HG03520 (cell line): ENCODE measurements around the gene BCL2L12.

Experiments used
- ATAC-seq: cut with Tn5 transposase; IDR thresholded peaks from one replicate; pipeline ENCODE4 v1.9.1; 2021; ENCODE audit warnings: mild to moderate bottlenecking, moderate library complexity; ENCODE audit not compliant: unreplicated experiment

BCL2L12 gene

DNA sequence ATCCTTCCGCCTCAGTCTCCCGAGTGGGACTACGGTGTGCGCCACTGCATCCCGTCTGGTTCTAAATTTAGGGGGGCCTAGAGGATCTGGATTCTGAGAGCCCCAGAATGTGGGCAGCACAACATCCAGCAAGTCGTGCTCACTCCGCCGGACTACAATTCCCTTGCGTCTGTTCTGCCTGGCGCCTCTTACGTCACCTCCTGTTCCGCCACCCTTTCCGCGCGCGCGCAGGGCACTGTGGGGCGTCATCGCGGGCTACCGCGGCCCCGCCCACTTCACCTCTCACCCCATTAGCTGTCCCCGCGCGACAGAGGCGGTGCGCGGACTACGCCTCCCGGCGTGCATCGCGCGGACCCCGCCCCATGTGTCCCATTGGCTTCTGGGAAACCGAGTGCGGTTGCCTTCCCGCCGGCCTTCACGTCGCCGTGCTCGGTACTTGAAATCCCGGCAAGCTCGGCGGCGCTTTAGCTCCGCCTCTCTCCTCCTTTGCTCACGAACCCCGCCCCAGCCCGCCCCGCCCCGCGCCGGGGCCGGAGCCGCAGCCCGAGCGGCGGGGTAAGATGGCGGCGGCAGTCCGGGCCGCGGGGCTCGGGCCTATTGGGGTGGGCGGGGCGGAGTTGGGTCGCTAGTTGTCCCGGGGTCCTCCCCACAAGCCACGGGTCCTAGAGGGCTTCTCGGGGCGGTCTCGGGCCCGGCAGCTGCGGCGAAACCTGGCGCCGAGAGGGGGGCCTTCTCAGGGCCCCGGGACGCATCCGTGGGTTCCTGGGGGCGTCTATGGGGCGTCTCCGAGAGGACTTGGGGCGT is 23.8 kb upstream of the BCL2L12 start, which contains the start of gene SCAF1:
SCAF1 (plus strand) TSS at position 522 of the 804 bp plus-strand sequence. CDS start 2,818 bp downstream, outside the sequence.
- peak; percentile 52 for ATAC-seq

DNA sequence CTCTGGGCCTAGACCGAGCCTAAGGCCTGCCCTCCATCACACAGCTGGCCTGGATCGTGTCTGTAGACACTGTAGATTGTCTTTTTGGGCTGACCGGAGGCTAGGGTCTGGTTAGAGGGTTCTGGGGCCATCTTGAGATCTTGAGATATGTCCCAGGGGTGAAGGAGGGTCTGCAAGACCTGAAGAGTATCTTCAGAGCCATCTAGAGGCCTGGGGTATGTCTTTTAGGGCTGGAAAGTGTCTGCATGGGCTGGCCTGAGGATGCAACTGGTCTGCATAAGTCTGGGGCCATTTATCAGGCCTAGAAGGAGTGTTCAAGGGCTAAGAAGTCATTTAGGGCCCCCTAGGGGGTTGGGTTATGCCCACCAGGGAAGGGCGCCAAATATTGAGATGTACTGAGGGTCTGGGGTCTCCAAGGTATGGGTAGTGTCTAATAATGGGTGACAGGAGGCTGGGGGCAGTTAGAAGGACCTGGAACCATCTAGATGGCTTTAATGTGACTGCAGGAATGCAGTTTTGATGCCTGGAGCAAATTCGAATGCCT is 23.2 kb upstream of the BCL2L12 start:
- ATAC-seq: no peak

DNA sequence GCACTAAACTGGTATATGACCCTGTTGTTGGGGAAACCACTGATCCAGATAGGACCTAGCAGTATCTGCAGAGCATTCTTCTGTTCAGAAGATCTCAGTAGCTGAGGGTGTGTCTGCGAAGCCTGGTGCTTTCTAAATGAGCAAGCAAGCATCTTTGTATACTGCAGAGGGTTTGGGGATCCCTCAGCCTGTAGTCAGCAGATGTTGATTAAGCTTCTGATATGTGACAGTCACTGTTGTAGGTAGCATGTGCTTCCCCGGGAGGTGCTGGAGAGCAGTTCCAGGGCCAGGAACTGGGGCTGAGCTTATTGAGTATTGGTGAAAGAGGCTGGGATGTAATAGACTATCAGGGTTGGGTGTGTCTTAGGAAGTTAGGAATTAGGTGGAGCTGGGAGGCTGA is 22.3 kb upstream of the BCL2L12 start:
- no peak for ATAC-seq

DNA sequence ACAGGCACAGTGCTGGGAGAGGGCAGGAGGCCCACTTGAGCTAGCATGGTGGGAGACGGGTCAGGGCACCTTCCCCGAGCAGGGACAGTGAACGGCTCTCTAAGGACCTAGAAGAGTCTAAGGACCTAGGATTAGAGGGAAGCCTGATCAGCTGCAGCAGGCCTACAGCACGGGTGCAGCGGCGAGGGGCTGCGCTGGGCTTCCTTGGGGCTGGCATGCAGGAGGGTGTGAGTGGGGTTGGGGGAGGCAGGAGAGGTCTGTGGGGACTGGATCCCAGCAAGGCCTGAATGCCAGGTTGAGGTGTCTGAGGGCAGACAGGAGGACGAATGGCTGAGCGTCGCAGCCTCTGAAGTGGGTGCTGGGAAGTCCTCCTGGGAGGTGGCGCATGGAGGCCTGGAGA is 20.1 kb upstream of the BCL2L12 start:
- ATAC-seq: no peak

DNA sequence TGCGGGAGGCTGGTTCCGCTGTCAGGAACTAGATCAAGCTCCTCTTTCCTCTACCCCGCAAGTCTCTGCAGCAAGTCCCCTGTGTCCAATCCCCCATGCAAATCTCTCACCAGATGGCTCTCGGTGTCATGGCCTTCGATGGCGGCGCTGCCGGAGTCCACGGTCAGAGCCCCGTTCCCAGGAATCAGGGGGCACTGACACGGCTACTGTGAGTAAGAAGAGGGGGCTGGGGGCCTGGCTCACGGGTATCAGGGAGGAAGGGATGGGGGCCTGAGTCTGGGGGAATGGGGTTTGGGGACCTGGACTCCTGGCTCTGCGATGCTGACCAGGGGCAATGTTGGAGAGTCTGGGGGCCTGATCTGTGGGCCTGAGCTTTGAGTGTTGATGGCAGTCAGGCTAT is 19.7 kb upstream of the BCL2L12 start:
- ATAC-seq: no peak

DNA sequence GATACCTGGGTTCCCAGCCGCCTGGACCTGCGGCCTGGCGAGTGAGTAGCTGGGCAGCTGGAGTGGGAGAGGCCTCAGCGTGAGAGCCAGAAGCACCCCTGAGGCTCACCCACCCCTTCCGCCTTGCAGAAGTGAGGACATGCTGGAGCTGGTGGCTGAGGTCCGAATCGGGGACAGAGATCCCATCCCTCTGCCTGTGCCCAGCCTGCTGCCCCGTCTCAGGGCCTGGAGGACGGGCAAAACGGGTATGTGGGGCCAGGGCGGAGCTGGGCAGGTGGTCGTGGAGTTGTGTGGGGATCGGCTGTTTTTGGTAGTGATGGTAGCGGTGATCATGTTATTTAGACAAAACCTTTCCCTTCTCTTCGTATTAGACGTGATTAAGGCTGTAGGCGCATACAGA is 19.1 kb upstream of the BCL2L12 start:
- no peak for ATAC-seq

DNA sequence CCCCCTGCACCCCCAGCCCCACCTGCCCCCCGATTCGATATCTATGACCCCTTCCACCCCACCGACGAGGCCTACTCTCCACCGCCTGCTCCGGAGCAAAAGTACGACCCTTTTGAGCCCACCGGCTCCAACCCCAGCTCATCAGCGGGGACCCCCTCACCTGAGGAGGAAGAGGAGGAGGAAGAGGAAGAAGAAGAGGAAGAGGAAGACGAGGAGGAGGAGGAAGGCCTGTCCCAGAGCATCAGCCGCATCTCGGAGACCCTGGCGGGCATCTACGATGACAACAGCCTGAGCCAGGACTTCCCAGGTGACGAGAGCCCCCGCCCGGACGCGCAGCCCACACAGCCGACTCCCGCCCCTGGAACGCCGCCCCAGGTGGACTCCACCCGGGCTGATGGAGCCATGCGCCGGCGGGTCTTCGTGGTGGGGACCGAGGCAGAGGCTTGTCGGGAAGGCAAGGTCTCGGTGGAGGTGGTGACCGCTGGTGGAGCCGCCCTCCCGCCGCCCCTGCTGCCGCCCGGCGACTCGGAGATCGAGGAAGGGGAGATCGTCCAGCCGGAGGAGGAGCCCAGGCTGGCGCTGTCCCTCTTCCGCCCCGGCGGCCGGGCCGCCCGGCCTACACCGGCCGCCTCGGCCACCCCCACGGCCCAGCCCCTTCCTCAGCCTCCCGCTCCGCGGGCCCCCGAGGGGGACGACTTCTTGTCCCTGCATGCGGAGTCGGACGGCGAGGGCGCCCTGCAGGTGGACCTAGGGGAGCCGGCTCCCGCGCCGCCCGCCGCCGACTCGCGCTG is 14.5 kb upstream of the BCL2L12 start:
- no peak for ATAC-seq

DNA sequence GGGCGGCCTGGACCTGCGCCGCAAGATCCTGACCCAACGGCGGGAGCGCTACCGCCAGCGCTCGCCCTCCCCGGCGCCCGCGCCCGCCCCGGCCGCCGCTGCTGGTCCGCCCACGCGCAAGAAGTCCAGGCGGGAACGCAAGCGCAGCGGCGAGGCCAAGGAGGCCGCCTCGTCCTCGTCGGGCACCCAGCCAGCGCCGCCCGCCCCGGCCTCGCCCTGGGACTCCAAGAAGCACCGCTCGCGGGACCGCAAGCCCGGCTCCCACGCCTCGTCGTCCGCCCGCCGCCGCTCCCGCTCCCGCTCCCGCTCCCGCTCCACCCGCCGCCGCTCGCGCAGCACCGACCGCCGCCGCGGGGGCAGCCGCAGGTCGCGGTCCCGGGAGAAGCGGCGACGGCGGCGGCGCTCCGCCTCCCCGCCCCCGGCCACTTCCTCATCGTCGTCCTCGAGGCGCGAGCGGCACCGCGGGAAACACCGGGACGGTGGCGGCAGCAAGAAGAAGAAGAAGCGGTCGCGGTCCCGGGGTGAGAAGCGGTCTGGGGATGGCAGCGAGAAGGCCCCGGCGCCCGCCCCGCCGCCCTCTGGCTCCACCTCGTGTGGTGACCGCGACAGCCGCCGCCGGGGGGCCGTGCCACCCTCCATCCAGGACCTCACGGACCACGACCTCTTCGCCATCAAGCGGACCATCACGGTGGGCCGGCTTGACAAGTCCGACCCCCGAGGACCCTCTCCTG is 13.7 kb upstream of the BCL2L12 start:
- no peak for ATAC-seq

DNA sequence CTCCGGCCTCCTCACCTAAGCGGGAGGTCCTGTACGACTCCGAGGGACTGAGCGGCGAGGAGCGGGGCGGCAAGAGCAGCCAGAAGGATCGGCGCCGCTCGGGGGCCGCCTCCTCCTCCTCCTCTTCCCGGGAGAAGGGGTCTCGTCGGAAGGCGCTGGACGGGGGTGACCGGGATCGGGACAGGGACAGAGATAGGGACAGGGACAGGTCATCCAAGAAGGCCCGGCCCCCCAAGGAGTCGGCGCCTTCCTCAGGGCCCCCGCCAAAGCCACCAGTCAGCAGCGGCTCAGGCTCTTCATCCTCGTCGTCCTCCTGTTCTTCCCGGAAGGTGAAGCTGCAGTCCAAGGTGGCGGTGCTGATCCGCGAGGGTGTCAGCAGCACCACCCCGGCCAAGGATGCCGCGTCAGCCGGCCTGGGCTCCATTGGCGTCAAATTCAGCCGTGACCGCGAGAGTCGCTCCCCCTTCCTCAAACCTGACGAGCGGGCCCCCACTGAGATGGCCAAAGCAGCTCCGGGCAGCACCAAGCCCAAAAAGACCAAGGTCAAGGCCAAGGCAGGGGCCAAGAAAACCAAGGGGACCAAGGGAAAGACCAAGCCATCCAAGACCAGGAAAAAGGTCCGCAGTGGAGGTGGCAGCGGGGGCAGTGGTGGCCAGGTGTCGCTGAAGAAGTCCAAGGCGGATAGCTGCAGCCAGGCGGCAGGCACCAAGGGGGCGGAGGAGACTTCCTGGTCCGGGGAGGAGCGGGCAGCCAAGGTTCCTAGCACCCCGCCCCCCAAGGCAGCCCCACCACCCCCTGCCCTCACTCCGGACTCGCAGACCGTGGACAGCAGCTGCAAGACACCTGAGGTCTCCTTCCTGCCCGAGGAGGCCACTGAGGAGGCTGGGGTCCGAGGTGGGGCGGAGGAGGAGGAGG is 12.9 kb upstream of the BCL2L12 start:
- no peak for ATAC-seq

DNA sequence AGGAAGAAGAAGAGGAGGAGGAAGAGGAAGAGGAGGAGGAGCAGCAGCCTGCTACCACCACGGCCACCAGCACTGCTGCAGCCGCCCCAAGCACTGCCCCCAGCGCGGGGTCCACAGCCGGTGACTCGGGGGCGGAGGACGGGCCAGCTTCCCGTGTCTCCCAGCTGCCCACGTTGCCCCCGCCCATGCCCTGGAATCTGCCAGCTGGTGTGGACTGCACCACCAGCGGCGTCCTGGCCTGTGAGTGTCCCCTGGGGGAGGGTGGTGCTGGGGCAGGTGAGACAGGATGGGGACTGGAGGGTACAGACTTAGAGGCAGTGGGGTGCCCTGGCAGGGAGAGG is 12.3 kb upstream of the BCL2L12 start:
- ATAC-seq: no peak

DNA sequence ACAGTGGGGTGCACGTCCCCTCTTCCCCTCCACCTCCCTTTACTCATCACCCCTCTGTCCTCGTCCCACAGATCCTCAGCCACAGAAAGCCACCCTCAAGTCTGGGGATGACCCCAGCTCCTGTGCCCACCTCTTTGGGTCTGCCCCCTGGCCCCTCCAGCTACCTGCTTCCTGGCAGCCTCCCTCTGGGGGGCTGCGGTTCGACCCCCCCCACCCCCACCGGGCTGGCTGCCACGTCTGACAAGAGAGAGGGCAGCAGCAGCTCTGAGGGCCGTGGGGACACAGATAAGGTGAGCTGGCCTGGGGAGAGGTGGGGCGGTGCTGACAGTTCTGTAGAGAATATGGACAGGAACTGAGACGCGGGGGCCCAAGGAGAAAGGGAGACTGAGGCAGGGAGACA is 11.2 kb upstream of the BCL2L12 start:
- no peak for ATAC-seq

DNA sequence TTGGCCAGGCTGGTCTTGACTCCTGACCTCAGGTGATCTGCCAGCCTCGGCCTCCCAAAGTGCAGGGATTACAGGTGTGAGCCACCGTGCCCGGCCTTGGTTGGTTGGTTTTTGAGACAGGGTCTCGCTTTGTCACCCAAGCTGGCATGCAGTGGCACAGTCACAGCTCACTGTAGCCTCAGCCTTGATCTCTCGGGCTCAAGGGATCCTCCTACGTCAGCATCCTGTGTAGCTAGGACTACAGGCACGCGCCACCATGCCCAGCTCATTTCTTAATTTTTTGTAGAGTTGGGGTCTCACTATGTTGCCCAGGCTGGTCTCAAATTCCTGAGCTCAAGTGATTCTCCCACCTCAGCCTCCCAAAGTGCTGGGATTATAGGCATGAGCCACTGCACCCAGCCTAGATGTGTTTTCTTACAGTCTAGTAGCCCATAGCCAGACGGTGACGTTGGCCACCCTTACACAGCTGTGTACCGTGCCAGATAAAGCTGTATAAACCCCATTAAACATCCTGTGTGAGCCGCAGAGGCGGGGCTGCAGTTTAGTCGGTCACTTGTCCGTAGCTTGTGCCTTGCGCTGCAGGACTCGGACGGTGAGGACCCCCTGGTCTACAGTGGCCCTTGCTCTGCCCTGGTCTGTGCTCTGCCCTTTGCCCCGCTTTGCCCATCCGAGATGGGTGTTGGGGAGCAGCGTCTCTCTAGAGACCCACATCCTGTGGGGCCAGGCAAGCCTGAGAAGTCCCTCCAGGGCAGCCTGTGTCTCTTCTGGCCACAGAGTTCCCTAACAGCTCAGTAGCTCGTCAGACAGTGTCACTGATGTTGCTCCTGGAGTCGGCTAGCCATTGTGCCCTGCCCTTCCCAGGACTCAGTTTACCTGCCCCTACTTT is 9.9 kb upstream of the BCL2L12 start:
- no peak for ATAC-seq

DNA sequence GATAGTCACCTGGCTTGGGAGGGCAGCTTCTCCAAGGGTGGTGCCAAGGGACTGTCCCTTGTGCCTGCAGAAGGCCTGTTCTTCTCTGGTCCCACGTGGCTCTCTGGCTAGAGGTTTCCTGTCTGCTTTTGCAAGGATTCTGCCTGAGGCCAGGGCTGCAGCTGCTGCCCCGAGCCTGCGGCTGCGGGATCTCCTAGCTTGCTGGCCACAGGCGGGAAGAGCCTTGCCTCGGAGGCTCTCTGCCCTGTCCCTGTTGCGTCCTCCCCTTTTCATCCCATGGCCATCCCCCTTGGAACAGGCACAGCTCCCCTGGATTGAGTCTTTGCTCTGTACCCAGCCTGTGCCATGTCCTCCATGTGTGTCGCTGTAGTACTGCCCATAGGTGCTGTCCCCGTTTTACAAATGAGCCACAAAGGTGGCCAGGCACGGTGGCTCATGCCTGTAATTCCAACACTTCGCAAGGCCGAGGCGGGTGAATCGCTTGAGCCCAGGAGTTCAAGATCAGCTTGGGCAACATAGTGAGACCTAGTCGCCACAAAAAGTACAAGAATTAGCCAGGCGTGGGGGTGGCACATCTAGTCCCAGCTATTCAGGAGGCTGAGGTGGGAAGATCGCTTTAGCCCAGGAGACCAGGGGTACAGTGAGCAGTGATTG is 9.2 kb upstream of the BCL2L12 start:
- ATAC-seq: no peak

DNA sequence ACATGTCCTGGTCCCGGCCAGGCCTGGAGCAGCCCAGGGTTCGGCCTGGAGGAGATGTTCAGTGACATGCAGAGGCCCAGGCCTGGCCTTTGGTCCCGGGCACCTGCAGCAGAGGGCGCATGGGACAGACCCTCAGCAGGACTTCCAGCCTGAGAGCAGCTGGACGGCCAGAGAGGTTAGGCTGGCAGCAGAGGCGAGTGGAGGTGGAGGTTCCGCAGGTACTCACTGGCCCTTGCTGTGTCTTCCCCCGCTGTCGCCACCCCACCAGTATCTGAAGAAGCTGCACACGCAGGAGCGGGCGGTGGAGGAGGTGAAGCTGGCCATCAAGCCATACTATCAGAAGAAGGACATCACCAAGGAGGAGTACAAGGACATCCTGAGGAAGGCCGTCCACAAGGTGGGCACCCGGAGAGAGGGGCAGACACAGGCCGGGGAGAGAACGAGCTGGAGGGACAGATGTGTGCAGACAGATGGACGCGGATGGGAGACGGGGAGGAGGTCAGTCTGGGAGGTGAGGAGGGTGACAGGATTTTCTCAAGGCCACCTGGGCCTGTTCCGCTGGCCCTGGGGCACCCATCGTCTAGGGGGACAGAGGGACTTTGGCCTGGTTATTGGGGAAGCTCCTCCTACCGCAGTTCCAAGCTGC is 8.1 kb upstream of the BCL2L12 start:
- no peak for ATAC-seq

DNA sequence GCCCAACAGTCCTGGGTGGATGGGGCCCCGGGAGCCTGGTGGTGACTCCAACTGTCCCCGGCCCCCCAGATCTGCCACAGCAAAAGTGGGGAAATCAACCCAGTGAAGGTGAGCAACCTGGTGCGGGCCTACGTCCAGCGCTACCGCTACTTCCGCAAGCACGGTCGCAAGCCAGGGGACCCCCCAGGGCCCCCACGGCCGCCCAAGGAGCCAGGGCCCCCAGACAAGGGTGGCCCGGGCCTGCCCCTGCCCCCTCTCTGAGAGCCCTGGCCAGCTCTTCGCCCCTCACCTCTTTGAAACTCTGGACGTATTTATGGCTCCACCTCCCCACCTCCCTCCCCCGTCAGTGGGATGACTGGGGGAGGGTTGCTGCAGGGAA is 7.6 kb upstream of the BCL2L12 start:
- no peak for ATAC-seq

DNA sequence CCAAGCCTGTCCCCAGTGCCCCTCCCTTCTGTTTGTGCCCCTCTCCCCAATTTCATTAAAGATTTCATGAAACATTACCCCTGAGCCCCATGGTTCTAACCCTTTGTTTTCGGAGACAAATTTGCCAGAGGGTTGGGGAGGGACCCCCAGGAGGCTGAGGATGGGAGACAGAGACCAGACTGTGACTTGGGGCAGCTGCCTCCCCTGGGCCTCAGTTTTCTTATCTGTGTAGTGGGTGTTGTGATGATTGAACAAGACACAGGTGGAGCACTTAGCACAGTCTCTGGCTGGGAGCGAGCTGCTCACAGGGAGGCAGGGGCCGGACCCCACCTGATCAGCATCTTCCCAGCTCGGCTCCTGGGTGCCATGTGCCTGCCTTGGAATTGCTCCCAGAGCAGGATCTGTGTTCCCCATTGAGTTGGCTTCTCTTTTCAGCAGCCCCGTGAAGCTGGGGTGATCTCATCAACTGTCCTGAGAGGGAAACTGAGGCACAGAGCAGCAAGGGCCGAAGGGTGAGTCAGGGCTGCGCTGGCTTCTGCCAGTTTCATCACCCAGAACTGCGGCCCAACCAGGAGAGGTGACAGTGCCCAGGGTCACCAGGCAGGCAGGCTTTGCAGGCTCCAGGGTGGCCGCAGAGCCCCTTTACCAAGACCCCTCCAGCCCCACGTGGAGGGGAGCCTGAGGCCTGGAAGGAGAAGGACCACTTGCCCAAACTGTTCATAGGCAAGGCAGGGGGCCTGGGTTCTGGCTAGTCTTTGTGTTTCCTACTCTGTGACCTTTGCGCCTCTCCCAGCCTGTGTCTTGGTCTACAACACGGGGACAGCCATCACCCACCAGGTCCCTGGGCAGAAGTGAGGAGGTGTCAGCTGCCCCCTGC is 6.9 kb upstream of the BCL2L12 start:
- ATAC-seq: no peak

DNA sequence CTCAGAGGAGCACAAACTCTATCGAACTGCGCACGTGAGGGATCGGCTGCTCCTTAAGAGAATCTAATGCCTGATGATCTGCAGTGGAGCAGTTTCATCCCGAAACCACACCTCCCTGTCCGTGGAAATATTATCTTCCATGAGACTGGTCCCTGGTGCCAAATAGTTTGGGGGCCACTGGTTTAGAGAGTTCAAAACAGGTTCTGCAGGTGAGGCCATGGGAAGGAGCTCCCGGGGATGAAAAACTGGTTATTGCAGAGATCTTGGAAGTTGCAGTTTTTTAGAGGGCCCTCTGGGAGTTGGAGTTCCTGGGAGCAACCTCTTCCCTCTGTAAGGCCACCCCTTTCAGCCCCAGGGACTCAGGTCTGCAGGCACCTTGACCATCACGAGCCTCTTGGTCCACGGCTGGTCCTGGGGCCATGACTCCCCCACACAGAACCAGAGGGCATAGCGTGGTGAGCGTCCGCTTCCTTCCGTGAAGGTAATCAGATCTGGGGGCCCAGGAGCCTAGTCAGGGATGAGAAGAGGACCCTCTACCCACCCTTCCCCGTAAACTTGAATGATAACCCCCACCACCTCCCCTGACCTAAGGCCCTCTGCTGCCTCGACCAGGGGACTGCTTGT is 5.3 kb upstream of the BCL2L12 start:
- no peak for ATAC-seq
